Muscle layer of colon (tissue), 2 donors: ENCODE results near the gene NALCN.

Experiments used
- H3K27ac ChIP-seq: one replicate; pipeline ENCODE4 v1.7.0; 2013; ENCODE audit warnings: low read depth, mild to moderate bottlenecking, low read length, moderate library complexity
- H3K27me3 ChIP-seq, 2 donors: one replicate each; pipeline ENCODE4 v1.7.0; 2013; ENCODE audit warnings: low read length in 2 of 2, mild to moderate bottlenecking in 2 of 2; ENCODE audit not compliant: insufficient read depth in 2 of 2, control insufficient read depth in 1 of 2
- H3K36me3 ChIP-seq: one replicate; pipeline ENCODE4 v1.7.0; 2013; ENCODE audit warnings: mild to moderate bottlenecking, low read length; ENCODE audit not compliant: insufficient read depth
- H3K4me1 ChIP-seq: one replicate; pipeline ENCODE4 v1.7.0; 2013; ENCODE audit warnings: mild to moderate bottlenecking, low read length; ENCODE audit not compliant: insufficient read depth
- H3K4me3 ChIP-seq, 2 donors: one replicate each; pipeline ENCODE4 v1.7.0; 2013; ENCODE audit warnings: low read length in 2 of 2, low read depth in 1 of 2, mild to moderate bottlenecking in 1 of 2, moderate library complexity in 1 of 2
- H3K9ac ChIP-seq: one replicate; pipeline ENCODE4 v1.7.0; 2013; ENCODE audit warnings: low read length
- H3K9me3 ChIP-seq: one replicate; pipeline ENCODE4 v1.7.0; 2013; ENCODE audit warnings: mild to moderate bottlenecking, low read length
- donor health status: abdominal sarcoma.
- donor health status: Adenocarcinoma of cecum.

NALCN gene

GRCh38 chr13:101049166-101049850 is 367.0 kb downstream of the NALCN start:
- Histone ChIP-seq H3K4me3 (no peak overlapping the region), H3K27me3 (no peaks in the 10 kb centered on the region), H3K4me1 (no peaks in the 10 kb centered on the region), H3K9ac (no peak overlapping the region), H3K36me3 (no peaks in the 10 kb centered on the region), H3K27ac (no peak overlapping the region), H3K9me3 (no peaks in the 10 kb centered on the region)

GRCh38 chr13:101036546-101036945 is 379.8 kb downstream of the NALCN start:
- Histone ChIP-seq H3K36me3 (no peaks in the 10 kb centered on the region), H3K9ac (no peak overlapping the region), H3K4me1 (no peaks in the 10 kb centered on the region)

DNA sequence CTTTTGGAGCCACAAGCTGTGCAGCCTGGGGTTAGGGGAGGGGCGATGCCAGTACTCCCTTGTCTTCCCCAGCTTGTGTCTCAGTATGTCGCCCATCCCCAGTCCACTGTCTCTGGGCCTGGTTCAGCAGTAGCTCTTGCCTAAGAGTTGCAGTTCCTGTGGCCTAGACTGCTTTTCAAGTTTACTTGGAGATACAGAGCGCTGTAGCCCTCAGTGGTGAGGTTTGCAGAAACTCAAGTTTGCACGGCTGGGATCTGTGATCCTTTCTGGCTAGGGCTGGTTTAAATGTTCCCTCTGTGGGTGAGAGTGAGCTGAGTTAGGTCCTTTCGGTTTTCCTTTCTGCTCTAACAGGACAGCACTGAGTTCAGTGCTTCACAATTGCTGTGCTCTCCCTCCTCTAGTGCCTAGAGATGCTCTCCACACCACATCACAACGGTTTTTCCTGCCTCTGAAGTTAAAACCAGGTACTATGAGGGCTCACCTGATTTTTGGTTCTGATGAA is 381.1 kb downstream of the NALCN start:
- Histone ChIP-seq H3K9ac (no peak overlapping the region), H3K9me3 (no peaks in the 10 kb centered on the region), H3K27me3 (no peaks in the 10 kb centered on the region), H3K4me3 (no peak overlapping the region), H3K27ac (no peak overlapping the region), H3K4me1 (no peaks in the 10 kb centered on the region), H3K36me3 (no peaks in the 10 kb centered on the region)

More at GRCh38 chr13:101036546-101036945, 379.8 kb downstream of the NALCN start:
- no peak overlapping the region for H3K27ac ChIP-seq
- H3K4me3 ChIP-seq, result no peak overlapping the region
- no peaks in the 10 kb centered on the region for H3K27me3 ChIP-seq
- H3K9me3 ChIP-seq, result no peaks in the 10 kb centered on the region

DNA sequence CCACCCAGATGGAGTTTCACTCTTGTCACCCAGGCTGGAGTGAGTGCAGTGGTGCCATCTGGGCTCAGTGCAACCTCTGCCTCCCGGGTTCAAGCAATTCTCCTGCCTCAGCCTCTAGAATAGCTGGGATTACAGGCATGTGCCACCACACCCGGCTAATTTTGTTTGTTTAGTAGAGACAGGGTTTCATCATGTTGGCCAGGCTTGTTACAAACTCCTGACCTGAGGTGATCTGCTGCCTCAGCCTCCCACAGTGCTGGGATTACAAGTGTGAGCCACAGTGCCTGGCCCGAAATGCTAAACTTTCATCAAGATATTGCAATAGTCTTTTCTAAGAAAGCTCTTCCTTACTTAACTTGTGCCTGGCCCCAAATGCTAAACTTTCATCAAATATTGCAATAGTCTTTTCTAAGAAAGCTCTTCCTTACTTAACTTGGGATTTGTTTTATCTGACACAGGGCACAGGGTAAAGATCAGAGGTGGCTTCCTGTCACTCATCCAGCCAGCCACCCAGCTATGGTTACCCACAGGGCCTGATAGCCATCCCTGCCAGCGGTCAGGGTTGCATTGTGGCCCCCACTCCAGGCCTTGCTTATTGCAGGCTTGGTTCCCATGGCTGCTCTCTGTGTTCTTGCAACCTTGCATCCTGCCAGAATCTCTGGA is 389.4 kb downstream of the NALCN start:
- Histone ChIP-seq H3K27ac (no peak overlapping the region), H3K36me3 (no peaks in the 10 kb centered on the region), H3K9ac (no peak overlapping the region), H3K4me1 (no peaks in the 10 kb centered on the region), H3K27me3 (no peaks in the 10 kb centered on the region), H3K9me3 (no peaks in the 10 kb centered on the region), H3K4me3 (no peak overlapping the region)

DNA sequence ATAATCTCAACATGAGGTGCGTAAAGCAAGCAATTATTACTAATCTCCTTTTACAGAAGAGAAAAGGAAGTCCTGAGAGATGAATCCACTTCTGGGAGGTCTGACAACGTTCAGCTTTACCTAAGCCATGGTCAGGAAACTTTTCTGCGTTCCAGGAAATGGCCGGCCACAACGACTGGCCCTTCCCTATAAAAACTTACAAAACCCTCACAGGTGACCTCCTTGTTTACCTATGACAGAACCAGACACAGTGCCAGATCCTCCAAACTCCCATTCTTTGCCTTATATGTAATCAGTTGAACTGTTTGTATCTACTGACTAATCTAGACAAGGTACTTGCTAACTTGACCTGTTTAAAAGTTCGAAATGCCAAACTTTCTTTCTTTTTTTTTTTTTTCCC is 390.0 kb downstream of the NALCN start:
- H3K9me3 ChIP-seq, result no peaks in the 10 kb centered on the region

DNA sequence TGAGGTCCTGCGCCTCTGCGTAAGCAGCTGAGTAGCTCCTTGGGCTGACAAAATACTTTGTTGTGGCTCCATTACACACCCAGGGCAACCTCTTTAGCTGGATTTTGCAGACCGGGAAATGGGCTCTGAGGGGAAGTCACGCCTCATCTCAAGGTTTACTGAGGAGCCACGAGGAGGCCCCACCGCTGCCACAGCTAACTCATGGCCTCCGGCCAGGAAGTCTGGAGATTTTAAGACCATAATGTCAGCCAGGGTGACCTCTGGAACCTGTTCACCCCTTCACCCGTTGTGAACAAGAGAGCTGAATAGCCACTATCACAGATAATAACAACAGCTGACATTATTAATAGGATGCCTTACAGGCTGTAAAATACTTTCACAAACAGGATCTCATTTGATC is 390.4 kb downstream of the NALCN start:
- Histone ChIP-seq H3K4me3 (no peak overlapping the region), H3K9me3 (no peaks in the 10 kb centered on the region), H3K9ac (no peak overlapping the region), H3K27ac (no peak overlapping the region), H3K4me1 (no peaks in the 10 kb centered on the region), H3K27me3 (no peaks in the 10 kb centered on the region), H3K36me3 (no peaks in the 10 kb centered on the region)

More for the DNA sequence above, 390.0 kb downstream of the NALCN start:
- Histone ChIP-seq H3K27me3 (no peaks in the 10 kb centered on the region), H3K4me1 (no peaks in the 10 kb centered on the region), H3K4me3 (no peak overlapping the region), H3K27ac (no peak overlapping the region), H3K36me3 (no peaks in the 10 kb centered on the region), H3K9ac (no peak overlapping the region)

GRCh38 chr13:101025519-101025918 is 390.8 kb downstream of the NALCN start:
- Histone ChIP-seq H3K27ac (no peak overlapping the region), H3K9ac (no peak overlapping the region), H3K27me3 (no peaks in the 10 kb centered on the region), H3K4me3 (no peak overlapping the region), H3K9me3 (no peaks in the 10 kb centered on the region), H3K4me1 (no peaks in the 10 kb centered on the region), H3K36me3 (no peaks in the 10 kb centered on the region)

GRCh38 chr13:101019126-101019525 is 397.2 kb downstream of the NALCN start:
- no peaks in the 10 kb centered on the region for H3K36me3 ChIP-seq

DNA sequence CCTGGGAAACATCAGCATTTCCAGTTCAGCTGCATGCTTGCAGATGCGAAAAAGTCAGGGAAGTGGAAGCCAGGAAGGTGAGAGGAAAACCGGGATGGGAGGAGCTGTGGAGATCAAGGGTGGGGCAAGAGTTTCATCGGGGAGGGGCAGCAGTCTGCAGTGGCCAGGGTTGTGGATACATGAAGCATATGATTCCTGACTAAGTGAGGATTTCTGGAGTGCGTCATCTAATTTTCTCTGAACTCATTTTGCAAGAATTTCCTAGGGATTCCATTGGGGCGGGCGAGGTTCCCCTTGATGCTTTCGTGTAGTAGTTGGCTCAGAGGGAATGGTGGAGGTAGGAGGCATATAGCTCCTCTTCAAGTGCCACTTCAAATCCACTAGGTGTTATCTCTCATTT is 397.6 kb downstream of the NALCN start:
- Histone ChIP-seq H3K4me1 (no peaks in the 10 kb centered on the region), H3K27ac (no peak overlapping the region), H3K27me3 (no peaks in the 10 kb centered on the region), H3K36me3 (no peaks in the 10 kb centered on the region), H3K9ac (no peak overlapping the region), H3K9me3 (no peaks in the 10 kb centered on the region), H3K4me3 (no peak overlapping the region)

More at GRCh38 chr13:101019126-101019525, 397.2 kb downstream of the NALCN start:
- Histone ChIP-seq H3K4me3 (no peak overlapping the region), H3K27ac (no peak overlapping the region), H3K27me3 (no peaks in the 10 kb centered on the region), H3K9me3 (no peaks in the 10 kb centered on the region), H3K9ac (no peak overlapping the region), H3K4me1 (no peaks in the 10 kb centered on the region)

GRCh38 chr13:101017123-101017872 is 399.0 kb downstream of the NALCN start:
- H3K27ac ChIP-seq, result no peak overlapping the region
- H3K4me1 ChIP-seq, result no peaks in the 10 kb centered on the region
- H3K27me3 ChIP-seq, result no peaks in the 10 kb centered on the region
- H3K9ac ChIP-seq, result no peak overlapping the region
- H3K4me3 ChIP-seq, result no peak overlapping the region
- no peaks in the 10 kb centered on the region for H3K36me3 ChIP-seq
- no peaks in the 10 kb centered on the region for H3K9me3 ChIP-seq

GRCh38 chr13:101016475-101016874 is 399.8 kb downstream of the NALCN start:
- Histone ChIP-seq H3K9me3 (no peaks in the 10 kb centered on the region), H3K4me1 (no peaks in the 10 kb centered on the region), H3K27ac (no peak overlapping the region), H3K36me3 (no peaks in the 10 kb centered on the region), H3K27me3 (no peaks in the 10 kb centered on the region), H3K9ac (no peak overlapping the region), H3K4me3 (no peak overlapping the region)
